ENCODE data around the gene FBXW12.

- TF ChIP-seq EZH2 (IDR thresholded peaks at IDR 0.05; ENCODE audit: borderline replicate concordance, insufficient read depth, low read depth, low read length, poor library complexity, severe bottlenecking) (no peak), CTCF (IDR thresholded peaks at IDR 0.05) (no peak)
These were observed 2.2 kb upstream of the FBXW12 start for GRCh38 chr3:48369693-48370332.

Data from B cell (primary cell).